GM21825 (cell line): ENCODE measurements around the gene CD99.
"Not testable (repeated sequence)": the region's sequence is repeated elsewhere in the genome, so short reads cannot be mapped to it uniquely, and the experiment has no call there.

Experiments
- ATAC-seq: cut with Tn5 transposase; IDR thresholded peaks from one replicate; pipeline ENCODE4 v1.9.1; 2021; ENCODE audit warnings: mild to moderate bottlenecking, moderate library complexity; ENCODE audit not compliant: unreplicated experiment

CD99 gene

DNA sequence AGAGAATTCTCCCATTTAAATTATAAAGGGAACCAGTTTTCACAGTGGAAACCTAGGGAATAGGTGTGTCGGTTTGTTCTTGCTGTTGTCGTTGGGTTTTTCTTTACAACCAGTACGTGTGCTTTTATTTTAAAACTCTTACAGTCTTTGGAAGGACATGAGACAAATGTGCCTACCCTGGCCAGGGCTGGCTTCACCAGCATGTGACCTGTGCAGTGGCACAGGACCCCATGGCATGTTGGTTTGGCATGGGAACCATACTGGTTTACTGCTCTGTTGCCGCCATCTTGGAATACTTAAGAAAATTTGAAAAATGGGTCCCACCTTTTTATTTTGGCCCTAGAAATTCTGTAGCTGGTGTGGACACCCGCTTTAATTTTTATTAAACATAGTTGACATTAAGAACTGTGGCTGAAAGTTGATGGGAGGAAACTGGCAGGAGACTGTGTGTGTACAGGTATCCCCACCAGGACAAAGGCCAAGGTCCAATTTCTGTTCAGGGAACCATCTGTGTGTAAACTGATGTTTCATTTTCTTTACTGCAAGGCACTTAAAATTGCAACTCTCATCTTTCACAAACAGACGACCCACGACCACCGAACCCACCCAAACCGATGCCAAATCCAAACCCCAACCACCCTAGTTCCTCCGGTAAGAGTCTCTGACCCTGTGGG lies 28.8 kb downstream of the CD99 start:
- no peak for ATAC-seq

DNA sequence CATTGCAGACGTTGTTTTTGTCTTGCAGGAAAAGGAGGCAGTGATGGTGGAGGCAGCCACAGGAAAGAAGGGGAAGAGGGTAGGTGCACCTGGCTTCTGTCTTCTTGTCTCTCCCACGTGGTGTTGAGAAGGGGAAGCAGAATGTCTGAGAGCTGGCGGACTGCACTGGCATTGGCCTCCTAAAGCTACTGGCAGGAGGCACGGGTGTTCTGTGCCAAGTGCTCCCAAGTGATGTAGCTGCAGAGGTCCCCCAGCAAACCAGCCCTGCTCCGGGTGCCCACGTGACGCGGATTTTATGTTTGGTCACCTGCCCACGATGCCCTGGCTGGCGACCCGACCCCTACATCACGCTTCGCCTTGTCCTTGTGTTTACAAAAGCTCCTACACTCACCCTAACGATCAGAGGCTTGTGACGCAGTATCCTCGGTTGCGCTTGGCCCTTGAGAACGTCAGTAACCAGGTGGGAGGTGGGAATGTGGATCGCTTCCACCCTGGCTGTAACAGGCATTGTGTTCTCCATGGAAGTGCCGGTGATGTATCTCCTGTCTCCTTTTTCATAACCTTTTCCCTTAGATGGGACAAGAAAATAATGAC lies 32.3 kb downstream of the CD99 start:
- ATAC-seq = no peak

DNA sequence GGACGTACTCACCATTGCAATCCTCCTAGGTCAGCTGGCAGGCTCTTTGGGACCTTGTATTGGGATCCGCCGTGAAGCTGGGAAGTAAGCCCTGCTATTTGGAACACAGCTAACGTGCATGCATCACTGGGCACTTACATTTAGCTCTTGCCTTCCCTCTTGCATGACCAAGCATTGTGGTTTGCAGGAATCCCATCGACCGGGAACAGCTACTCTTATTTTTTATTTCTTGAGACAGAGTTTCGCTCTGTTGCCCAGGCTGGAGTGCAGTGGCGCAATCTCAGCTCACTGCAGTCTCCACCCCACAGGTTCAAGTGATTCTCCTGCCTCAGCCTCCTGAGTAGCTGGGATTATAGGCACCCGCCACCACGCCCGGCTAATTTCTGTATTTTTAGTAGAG lies 36.2 kb downstream of the CD99 start:
- not testable (repeated sequence) for ATAC-seq

DNA sequence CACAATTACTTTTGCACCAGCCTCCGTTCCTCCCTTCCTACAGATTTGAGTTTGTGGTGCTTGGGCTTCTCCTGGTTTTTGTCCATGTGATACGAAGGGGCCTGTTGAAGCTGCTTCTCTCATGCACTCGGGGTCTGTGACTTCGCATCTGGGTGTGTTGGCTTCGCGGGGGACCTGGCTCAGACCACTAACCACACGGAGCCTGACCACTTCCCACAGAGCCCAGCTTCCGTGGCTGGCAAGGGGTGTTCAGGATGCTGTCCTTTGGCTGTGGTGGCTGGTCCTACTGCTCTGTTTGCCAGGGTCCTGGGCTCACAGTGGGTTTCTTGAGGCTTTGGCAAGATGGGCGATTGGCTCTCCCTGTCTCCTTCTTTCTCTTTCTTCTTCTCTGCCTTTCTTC lies 41.0 kb downstream of the CD99 start:
- ATAC-seq = no peak

- ATAC-seq = no peak
Measured at GRCh38 chrX:2732649-2733048, 41.6 kb downstream of the CD99 start.

- ATAC-seq = no peak
Measured at GRCh38 chrX:2733286-2733685, 42.2 kb downstream of the CD99 start.

DNA sequence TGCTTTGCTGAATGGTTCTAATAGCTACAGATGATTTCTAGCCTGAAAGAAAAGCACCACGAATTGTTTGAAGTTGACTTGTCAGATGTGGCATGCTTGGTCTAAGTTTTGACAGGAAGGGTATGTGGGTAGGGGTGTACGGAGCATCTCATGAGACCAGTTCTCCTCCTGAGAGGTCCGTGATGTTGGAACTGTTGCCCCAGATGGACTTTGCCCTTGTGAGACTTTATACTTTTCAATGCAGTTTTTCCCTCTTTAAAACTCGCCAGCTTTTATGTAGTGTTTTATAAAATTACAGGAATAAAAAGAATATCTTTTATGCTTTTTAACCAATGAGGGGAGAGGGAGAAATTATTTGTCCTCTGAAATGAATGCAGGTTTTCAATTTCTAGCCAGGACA lies 44.2 kb downstream of the CD99 start:
- no peak for ATAC-seq

DNA sequence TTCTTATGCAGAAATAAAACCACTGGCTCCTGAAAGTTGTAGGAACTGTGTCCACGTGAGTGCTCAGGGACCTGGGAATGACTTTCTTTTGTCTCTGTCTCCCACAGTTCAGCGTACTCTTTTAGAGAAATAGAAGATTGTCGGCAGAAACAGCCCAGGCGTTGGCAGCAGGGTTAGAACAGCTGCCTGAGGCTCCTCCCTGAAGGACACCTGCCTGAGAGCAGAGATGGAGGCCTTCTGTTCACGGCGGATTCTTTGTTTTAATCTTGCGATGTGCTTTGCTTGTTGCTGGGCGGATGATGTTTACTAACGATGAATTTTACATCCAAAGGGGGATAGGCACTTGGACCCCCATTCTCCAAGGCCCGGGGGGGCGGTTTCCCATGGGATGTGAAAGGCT lies 49.6 kb downstream of the CD99 start:
- ATAC-seq = no peak

GRCh38 chrX:2741386-2741785 lies 50.3 kb downstream of the CD99 start:
- no peak for ATAC-seq

DNA sequence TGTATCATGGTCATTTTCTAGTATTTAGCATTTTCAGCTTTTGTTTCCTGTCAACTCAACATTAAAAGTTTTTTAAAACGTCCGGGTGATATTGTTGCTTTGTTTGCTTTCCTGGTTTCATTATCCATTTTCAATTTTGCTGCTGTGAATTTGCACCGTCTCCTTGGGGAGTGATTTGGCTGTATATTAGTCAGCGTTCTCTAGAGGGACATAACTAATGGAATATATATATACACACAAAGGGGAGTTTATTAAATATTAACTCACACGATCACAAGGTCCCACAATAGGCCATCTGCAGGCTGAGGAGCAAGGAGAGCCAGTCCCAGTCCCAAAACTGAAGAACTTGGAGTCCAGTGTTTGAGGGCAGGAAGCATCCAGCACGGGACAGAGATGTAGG lies 55.2 kb downstream of the CD99 start:
- ATAC-seq = not testable (repeated sequence)

DNA sequence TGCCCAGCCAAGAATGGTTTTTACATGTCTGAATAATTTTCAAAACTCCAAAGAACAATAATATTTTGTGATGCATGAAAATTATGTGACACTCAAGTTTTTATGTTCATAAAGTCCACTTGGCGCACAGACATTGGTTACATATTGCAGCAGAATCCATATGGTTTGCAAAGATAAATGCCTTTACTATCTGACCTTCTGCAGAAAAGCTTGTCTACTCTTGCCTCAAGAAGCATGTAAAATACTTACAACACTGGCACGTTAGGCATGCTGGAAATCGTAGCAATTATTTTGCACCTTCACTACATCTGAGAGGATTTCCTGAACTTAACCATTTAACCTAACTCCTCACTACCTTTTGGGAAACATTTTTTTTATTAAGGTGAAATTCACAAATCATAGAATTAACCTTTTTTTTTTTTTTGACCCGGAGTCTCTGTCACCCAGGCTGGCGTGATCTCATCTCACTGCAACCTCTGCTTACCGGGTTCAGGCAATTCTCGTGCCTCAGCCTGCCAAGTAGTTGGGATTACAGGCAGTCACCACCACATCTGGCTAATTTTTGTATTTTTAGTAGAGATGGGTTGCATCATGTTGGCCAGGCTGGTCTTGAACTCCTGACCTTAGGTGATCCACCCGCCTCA lies 57.2 kb downstream of the CD99 start:
- ATAC-seq = no peak

- no peak for ATAC-seq
Measured at GRCh38 chrX:2748815-2749188, 57.7 kb downstream of the CD99 start.

- no peak for ATAC-seq
Measured at GRCh38 chrX:2751291-2751690, 60.2 kb downstream of the CD99 start.

- ATAC-seq = not testable (repeated sequence)
Measured at GRCh38 chrX:2751874-2752300, 60.8 kb downstream of the CD99 start, which contains the start of gene XG. XG (plus strand) TSS chrX:2752040; CDS start chrX:2752275, 235 bp downstream.

GRCh38 chrX:2752441-2752840 lies 61.3 kb downstream of the CD99 start:
- not testable (repeated sequence) for ATAC-seq

GRCh38 chrX:2755163-2755715 lies 64.1 kb downstream of the CD99 start:
- ATAC-seq = not testable (repeated sequence)

DNA sequence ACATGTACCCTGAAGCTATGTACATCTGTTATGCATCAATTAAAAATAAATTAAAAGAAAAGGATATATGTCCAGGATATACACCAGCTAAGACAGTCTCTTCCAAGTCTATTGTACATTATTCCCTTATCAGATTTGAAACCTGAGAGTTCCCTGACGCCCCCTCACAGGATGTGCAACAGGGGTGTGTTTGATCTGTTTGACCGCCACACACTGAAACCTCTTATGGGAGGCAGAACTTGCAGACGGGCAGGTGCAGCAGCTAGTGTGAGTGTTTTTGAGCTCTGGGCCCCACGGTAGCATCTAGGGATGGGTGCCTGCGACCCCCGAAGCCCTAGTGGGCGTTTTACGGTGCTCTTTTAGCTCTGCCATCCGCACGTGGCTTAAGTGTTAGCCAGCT lies 65.5 kb downstream of the CD99 start:
- ATAC-seq = no peak

DNA sequence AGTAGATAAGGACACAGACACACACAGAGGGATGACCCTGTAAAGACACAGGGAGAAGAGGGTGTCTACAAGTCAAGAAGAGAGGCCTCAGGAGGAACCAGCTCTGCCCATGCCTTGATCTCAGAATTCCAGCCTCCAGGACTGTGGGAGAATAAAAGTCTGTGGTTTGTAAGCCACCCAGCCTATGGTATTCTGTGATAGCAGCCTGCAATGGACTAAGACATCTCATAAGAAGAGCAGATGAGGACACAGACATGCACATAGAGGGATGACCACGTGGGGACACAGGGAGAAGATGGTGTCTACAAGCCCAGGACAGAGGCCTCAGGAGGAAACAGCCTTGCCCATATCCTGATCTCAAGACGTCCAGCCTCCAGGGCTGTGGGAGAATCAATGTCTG lies 70.2 kb downstream of the CD99 start:
- no peak for ATAC-seq

GRCh38 chrX:2762671-2763070 lies 71.6 kb downstream of the CD99 start:
- not testable (repeated sequence) for ATAC-seq

- ATAC-seq = not testable (repeated sequence)
Measured at GRCh38 chrX:2764766-2765548, 73.9 kb downstream of the CD99 start.

- ATAC-seq = no peak
Measured at GRCh38 chrX:2765549-2765830, 74.4 kb downstream of the CD99 start.
